ENCODE data around the gene GIGYF2.

The GIGYF2 gene

GRCh38 chr2:232749331-232749730 lies 52.2 kb downstream of the GIGYF2 start:
- no peak for DNase-seq (ENCODE audit: low read depth in 2 of 2)

GRCh38 chr2:232750135-232750671 lies 53.1 kb downstream of the GIGYF2 start:
- DNase-seq (ENCODE audit: low read depth in 2 of 2): no peak

GRCh38 chr2:232757905-232758304 lies 60.8 kb downstream of the GIGYF2 start:
- no peak for DNase-seq (ENCODE audit: low read depth in 2 of 2)

GRCh38 chr2:232761301-232761907 lies 64.3 kb downstream of the GIGYF2 start:
- DNase-seq (ENCODE audit: low read depth in 2 of 2): peak in 1 of 2 donors; percentile 4

GRCh38 chr2:232767866-232768265 lies 70.7 kb downstream of the GIGYF2 start:
- no peak for DNase-seq (ENCODE audit: low read depth in 2 of 2)

GRCh38 chr2:232770207-232770606 lies 73.1 kb downstream of the GIGYF2 start:
- no peak for DNase-seq (ENCODE audit: low read depth in 2 of 2)

GRCh38 chr2:232771870-232772269 lies 74.7 kb downstream of the GIGYF2 start:
- DNase-seq (ENCODE audit: low read depth in 2 of 2): no peak

GRCh38 chr2:232772531-232772930 lies 75.4 kb downstream of the GIGYF2 start:
- DNase-seq (ENCODE audit: low read depth in 2 of 2): no peak

- no peak for DNase-seq (ENCODE audit: low read depth in 2 of 2)
These were observed 76.7 kb downstream of the GIGYF2 start for GRCh38 chr2:232773815-232774214.

- DNase-seq (ENCODE audit: low read depth in 2 of 2): no peak
These were observed 79.3 kb downstream of the GIGYF2 start, which contains the start of gene KCNJ13 for GRCh38 chr2:232776435-232776834. TSS of gene KCNJ13 (minus strand) at chr2:232776565. CDS start at chr2:232771362, 5,203 bp downstream.

- no peak for DNase-seq (ENCODE audit: low read depth in 2 of 2)
These were observed 80.1 kb downstream of the GIGYF2 start for GRCh38 chr2:232777276-232777675.

GRCh38 chr2:232779465-232779864 lies 82.3 kb downstream of the GIGYF2 start:
- DNase-seq (ENCODE audit: low read depth in 2 of 2): no peak

GRCh38 chr2:232779934-232780333 lies 82.8 kb downstream of the GIGYF2 start:
- DNase-seq (ENCODE audit: low read depth in 2 of 2): no peak

GRCh38 chr2:232781765-232782164 lies 84.6 kb downstream of the GIGYF2 start:
- DNase-seq (ENCODE audit: low read depth in 2 of 2): no peak

GRCh38 chr2:232783278-232783677 lies 86.1 kb downstream of the GIGYF2 start:
- DNase-seq (ENCODE audit: low read depth in 2 of 2): no peak

GRCh38 chr2:232787806-232788205 lies 90.7 kb downstream of the GIGYF2 start:
- DNase-seq (ENCODE audit: low read depth in 2 of 2): no peak

GRCh38 chr2:232789082-232789481 lies 92.0 kb downstream of the GIGYF2 start:
- DNase-seq (ENCODE audit: low read depth in 2 of 2): no peak

- no peak for DNase-seq (ENCODE audit: low read depth in 2 of 2)
These were observed 94.4 kb downstream of the GIGYF2 start for GRCh38 chr2:232791518-232791917.

- no peak for DNase-seq (ENCODE audit: low read depth in 2 of 2)
These were observed 96.1 kb downstream of the GIGYF2 start for GRCh38 chr2:232793271-232793670.

GRCh38 chr2:232794981-232795380 lies 97.8 kb downstream of the GIGYF2 start:
- no peak for DNase-seq (ENCODE audit: low read depth in 2 of 2)

- no peak for DNase-seq (ENCODE audit: low read depth in 2 of 2)
These were observed 98.8 kb downstream of the GIGYF2 start for GRCh38 chr2:232795920-232796319.

GRCh38 chr2:232798187-232798586 lies 101.1 kb downstream of the GIGYF2 start:
- DNase-seq (ENCODE audit: low read depth in 2 of 2): no peak

GRCh38 chr2:232800166-232800565 lies 103.0 kb downstream of the GIGYF2 start:
- DNase-seq (ENCODE audit: low read depth in 2 of 2): no peak

GRCh38 chr2:232802091-232802490 lies 105.0 kb downstream of the GIGYF2 start:
- DNase-seq (ENCODE audit: low read depth in 2 of 2): no peak
